Measurements from ENCODE around the gene RNF113B.

Gene RNF113B

GRCh38 chr13:98144801-98145350, 32.2 kb downstream of the RNF113B start:
- ATAC-seq (replicated peaks) (no peak), DNase-seq (no peak)
- Mint-ChIP-seq H3K36me3 (no peaks in the 10 kb centered on the region), H3K27me3 (peaks cover 63 to 69% of the 10 kb centered on the region in 2 donors), H3K27ac (no peak overlapping the region), H3K4me1 (peaks cover 15 to 22% of the 10 kb centered on the region in 2 donors), H3K4me3 (no peak overlapping the region), H3K9me3 (no peaks in the 10 kb centered on the region)

GRCh38 chr13:98144027-98144741, 32.9 kb downstream of the RNF113B start:
- H3K4me1 Mint-ChIP-seq: peaks cover 15 to 22% of the 10 kb centered on the region in 2 donors
- ATAC-seq (replicated peaks) (no peak), DNase-seq (no peak)
- H3K4me3 Mint-ChIP-seq: peak overlapping the region; percentile 56 to 72
- no peaks in the 10 kb centered on the region for H3K36me3 Mint-ChIP-seq
- H3K27ac Mint-ChIP-seq: no peak overlapping the region
- H3K27me3 Mint-ChIP-seq: peaks cover 65 to 74% of the 10 kb centered on the region in 2 donors
- no peaks in the 10 kb centered on the region for H3K9me3 Mint-ChIP-seq

- no peak overlapping the region for H3K27ac Mint-ChIP-seq
- H3K4me3 Mint-ChIP-seq: peak overlapping the region; percentile 56 to 72
- no peak for DNase-seq
- H3K36me3 Mint-ChIP-seq: no peaks in the 10 kb centered on the region
- peaks cover 61 to 71% of the 10 kb centered on the region in 2 donors for H3K27me3 Mint-ChIP-seq
- H3K9me3 Mint-ChIP-seq: no peaks in the 10 kb centered on the region
- H3K4me1 Mint-ChIP-seq: peaks cover 15 to 22% of the 10 kb centered on the region in 2 donors
- ATAC-seq (replicated peaks): peak in 1 of 2 donors; percentile 22
Measured at GRCh38 chr13:98143601-98144026, 33.5 kb downstream of the RNF113B start.

GRCh38 chr13:98143157-98143553, 33.9 kb downstream of the RNF113B start:
- H3K4me1 Mint-ChIP-seq: peaks cover 15 to 22% of the 10 kb centered on the region in 2 donors
- H3K27ac Mint-ChIP-seq: no peak overlapping the region
- peaks cover 61 to 70% of the 10 kb centered on the region in 2 donors for H3K27me3 Mint-ChIP-seq
- no peak overlapping the region for H3K4me3 Mint-ChIP-seq
- H3K9me3 Mint-ChIP-seq: no peaks in the 10 kb centered on the region
- ATAC-seq (replicated peaks) (peak; percentile 25 to 26), DNase-seq (no peak)
- H3K36me3 Mint-ChIP-seq: no peaks in the 10 kb centered on the region

- DNase-seq: peak; percentile 13
- peaks cover 15 to 22% of the 10 kb centered on the region in 2 donors for H3K4me1 Mint-ChIP-seq
- ATAC-seq (replicated peaks): peak; percentile 82 to 83
- H3K36me3 Mint-ChIP-seq: no peaks in the 10 kb centered on the region
- H3K4me3 Mint-ChIP-seq: peak within 1 kb of the TSS; percentile 66 to 84
- H3K9me3 Mint-ChIP-seq: no peaks in the 10 kb centered on the region
- peaks cover 60 to 67% of the 10 kb centered on the region in 2 donors for H3K27me3 Mint-ChIP-seq
- peak within 1 kb of the TSS; percentile 26 for H3K27ac Mint-ChIP-seq
Measured at GRCh38 chr13:98142380-98143156, 34.5 kb downstream of the RNF113B start, which contains the start of gene FARP1. TSS of gene FARP1 (plus strand) at chr13:98143094. CDS start at chr13:98213243, 70,149 bp downstream.

GRCh38 chr13:98141509-98142379, 35.3 kb downstream of the RNF113B start:
- ATAC-seq (replicated peaks) (peak; percentile 30 to 40), DNase-seq (no peak)
- Mint-ChIP-seq H3K4me3 (peak overlapping the region; percentile 66 to 84), H3K36me3 (no peaks in the 10 kb centered on the region), H3K9me3 (no peaks in the 10 kb centered on the region), H3K27me3 (peaks cover 57 to 67% of the 10 kb centered on the region in 2 donors), H3K4me1 (peaks cover 15 to 22% of the 10 kb centered on the region in 2 donors), H3K27ac (no peak overlapping the region)

- peaks cover 15 to 22% of the 10 kb centered on the region in 2 donors for H3K4me1 Mint-ChIP-seq
- H3K27ac Mint-ChIP-seq: no peak overlapping the region
- H3K36me3 Mint-ChIP-seq: no peaks in the 10 kb centered on the region
- no peak overlapping the region for H3K4me3 Mint-ChIP-seq
- no peaks in the 10 kb centered on the region for H3K9me3 Mint-ChIP-seq
- DNase-seq (no peak), ATAC-seq (replicated peaks) (no peak)
- peaks cover 50 to 69% of the 10 kb centered on the region in 2 donors for H3K27me3 Mint-ChIP-seq
Measured at GRCh38 chr13:98141091-98141490, 36.0 kb downstream of the RNF113B start.

- Mint-ChIP-seq H3K4me3 (no peak overlapping the region), H3K36me3 (no peaks in the 10 kb centered on the region), H3K27ac (no peak overlapping the region), H3K27me3 (peaks cover 15 to 47% of the 10 kb centered on the region in 2 donors), H3K4me1 (peaks cover 5 to 7% of the 10 kb centered on the region in 2 donors), H3K9me3 (peaks cover 0 to 2% of the 10 kb centered on the region in 2 donors)
- ATAC-seq (replicated peaks) (no peak), DNase-seq (no peak)
Measured at GRCh38 chr13:98134901-98135300, 42.2 kb downstream of the RNF113B start.

GRCh38 chr13:98133946-98134345, 43.1 kb downstream of the RNF113B start:
- Mint-ChIP-seq H3K27me3 (peaks cover 11 to 39% of the 10 kb centered on the region in 2 donors), H3K4me1 (peaks cover 5 to 7% of the 10 kb centered on the region in 2 donors), H3K27ac (no peak overlapping the region), H3K36me3 (no peaks in the 10 kb centered on the region), H3K9me3 (peaks cover 0 to 3% of the 10 kb centered on the region in 2 donors), H3K4me3 (no peak overlapping the region)
- ATAC-seq (replicated peaks) (peak; percentile 97 to 99), DNase-seq (peak; percentile 33)

GRCh38 chr13:98129059-98129746, 47.9 kb downstream of the RNF113B start:
- H3K27ac Mint-ChIP-seq: no peak overlapping the region
- peaks cover 7 to 10% of the 10 kb centered on the region in 2 donors for H3K4me1 Mint-ChIP-seq
- no peak for ATAC-seq (replicated peaks)
- peaks cover 11 to 12% of the 10 kb centered on the region in 2 donors for H3K9me3 Mint-ChIP-seq
- H3K27me3 Mint-ChIP-seq: peaks cover 17 to 28% of the 10 kb centered on the region in 2 donors
- H3K4me3 Mint-ChIP-seq: no peak overlapping the region
- peaks cover 1 to 2% of the 10 kb centered on the region in 2 donors for H3K36me3 Mint-ChIP-seq
- no peak for DNase-seq

Data from stimulated activated naive B cell treated with anti-CD40 and anti-IgM and Interleukin-4, amounts not matched to agents 10 μg/mL and 1 μg/mL and 100 μg/mL, for 72 hours (primary cell).